ENCODE data around the gene PEBP1.
"Not testable (repeated sequence)": the region's sequence is repeated elsewhere in the genome, so short reads cannot be mapped to it uniquely, and the experiment has no call there.

Gene PEBP1

DNA sequence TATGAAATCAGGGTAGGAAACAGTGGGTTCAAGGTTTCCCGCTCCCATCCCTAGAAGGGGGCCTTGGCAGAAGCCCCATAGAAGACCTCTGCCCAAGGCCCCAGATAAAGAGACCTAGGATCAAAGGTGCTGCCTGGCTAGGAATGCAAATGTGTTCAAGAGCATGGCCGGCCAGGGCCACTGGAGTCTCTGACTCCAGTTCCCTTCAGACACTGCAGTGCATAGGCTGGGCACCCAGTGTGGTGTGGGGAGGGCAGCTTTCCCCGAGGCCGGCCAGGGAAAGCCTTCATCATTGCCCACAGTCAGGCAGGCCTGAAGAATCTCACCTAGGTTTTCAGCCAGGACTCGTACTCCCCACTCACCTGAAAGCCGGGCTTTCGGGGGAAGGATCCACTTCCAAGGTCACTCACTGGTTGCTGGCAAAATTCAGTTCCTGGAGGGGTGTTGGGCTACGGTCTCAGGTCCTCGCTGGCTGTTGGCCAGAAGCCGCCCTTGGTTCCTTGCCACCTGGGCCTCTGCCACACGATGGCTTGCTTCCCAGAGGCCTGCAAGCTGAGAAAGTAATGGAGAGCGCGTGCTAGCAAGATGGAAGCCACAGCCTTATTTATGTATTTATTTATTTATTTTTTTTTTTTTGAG, 9.7 kb upstream of the PEBP1 start:
- no peak for FAIRE-seq
- no peak for DNase-seq (ENCODE audit: insufficient read length, low spot score)
- TF ChIP-seq POLR2AphosphoS5 (IDR thresholded peaks at IDR 0.05; ENCODE audit: low read depth, low read length) (no peak), POU2F2 (IDR thresholded peaks at IDR 0.05; ENCODE audit: low read depth, low read length) (no peak), SPI1 (IDR thresholded peaks at IDR 0.05; ENCODE audit: low read depth, low read length) (no peak), POLR2A (IDR thresholded peaks at IDR 0.05; ENCODE audit: low read depth, low read length) (no peak), PAX5 (IDR thresholded peaks at IDR 0.05; ENCODE audit: insufficient read depth, low read length, severe bottlenecking) (no peak), TAF1 (IDR thresholded peaks at IDR 0.05; ENCODE audit: low read depth, low read length) (no peak)

DNA sequence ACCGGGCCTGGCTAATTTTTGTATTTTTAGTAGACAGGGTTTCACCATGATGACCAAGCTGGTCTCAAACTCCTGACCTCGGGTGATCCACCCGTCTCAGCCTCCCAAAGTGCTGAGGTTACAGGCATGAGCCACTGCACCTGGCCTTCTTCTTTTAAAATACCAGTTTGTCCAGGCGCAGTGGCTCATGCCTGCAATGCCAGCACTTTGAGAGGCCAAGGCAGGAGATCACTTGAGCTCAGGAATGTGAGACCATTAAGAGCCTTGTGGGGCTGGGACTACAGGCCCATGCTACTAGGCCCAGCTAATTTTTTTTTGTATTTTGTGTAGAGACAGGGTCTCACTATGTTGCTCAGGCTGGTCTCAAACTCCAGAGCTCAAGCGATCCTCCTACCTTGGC, 8.1 kb upstream of the PEBP1 start:
- TF ChIP-seq SPI1 (IDR thresholded peaks at IDR 0.05; ENCODE audit: low read depth, low read length) (no peak), POLR2A (IDR thresholded peaks at IDR 0.05; ENCODE audit: low read depth, low read length) (no peak), PAX5 (IDR thresholded peaks at IDR 0.05; ENCODE audit: insufficient read depth, low read length, severe bottlenecking) (no peak), TAF1 (IDR thresholded peaks at IDR 0.05; ENCODE audit: low read depth, low read length) (no peak), POLR2AphosphoS5 (IDR thresholded peaks at IDR 0.05; ENCODE audit: low read depth, low read length) (no peak), POU2F2 (IDR thresholded peaks at IDR 0.05; ENCODE audit: low read depth, low read length) (no peak)
- no peak for DNase-seq (ENCODE audit: insufficient read length, low spot score)
- no peak for FAIRE-seq

DNA sequence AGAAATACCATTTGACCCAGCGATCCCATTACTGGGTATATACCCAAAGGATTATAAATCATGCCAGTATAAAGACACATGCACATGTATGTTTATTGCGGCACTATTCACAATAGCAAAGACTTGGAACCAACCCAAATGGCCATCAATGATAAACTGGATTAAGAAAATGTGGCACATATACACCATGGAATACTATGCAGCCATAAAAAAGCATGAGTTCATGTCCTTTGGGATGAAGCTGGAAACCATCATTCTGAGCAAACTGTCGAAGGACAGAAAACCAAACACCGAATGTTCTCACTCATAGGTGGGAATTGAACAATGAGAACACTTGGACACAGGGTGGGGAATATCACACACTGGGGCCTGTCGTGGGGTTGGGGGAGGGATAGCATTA, 6.5 kb upstream of the PEBP1 start:
- not testable (repeated sequence) for DNase-seq (ENCODE audit: insufficient read length, low spot score); FAIRE-seq

DNA sequence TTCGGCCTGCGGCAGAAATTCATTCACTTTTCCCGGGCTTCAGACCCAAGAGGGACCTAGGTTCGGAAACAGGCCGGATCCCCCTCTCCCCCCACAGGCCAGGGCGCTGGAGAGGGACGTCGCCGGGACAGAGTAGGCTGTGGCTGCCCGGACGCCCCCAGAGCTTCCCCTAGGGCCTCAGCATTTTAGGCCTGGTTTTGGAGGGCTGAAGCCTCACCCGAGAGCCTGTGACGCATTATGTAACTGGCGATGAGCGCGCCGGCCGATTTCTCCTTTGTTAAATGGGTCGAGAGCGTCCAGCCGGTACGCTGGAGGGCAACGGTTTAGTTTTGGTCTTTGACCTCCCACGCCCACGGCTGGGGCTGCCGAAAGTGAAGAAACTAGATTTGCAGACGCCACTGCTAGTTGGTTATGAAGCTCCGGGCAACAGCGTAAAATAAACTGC, 657 bp downstream of the PEBP1 start:
- FAIRE-seq (peak; percentile 86), DNase-seq (ENCODE audit: insufficient read length, low spot score) (peak; percentile 35)
- no peak for TF ChIP-seq SPI1 (IDR thresholded peaks at IDR 0.05; ENCODE audit: low read depth, low read length)
- TF ChIP-seq POLR2AphosphoS5 (IDR thresholded peaks at IDR 0.05; ENCODE audit: low read depth, low read length): no peak
- TF ChIP-seq POLR2A (IDR thresholded peaks at IDR 0.05; ENCODE audit: low read depth, low read length): no peak
- TF ChIP-seq PAX5 (IDR thresholded peaks at IDR 0.05; ENCODE audit: insufficient read depth, low read length, severe bottlenecking): no peak
- TF ChIP-seq TAF1 (IDR thresholded peaks at IDR 0.05; ENCODE audit: low read depth, low read length): no peak
- no peak for TF ChIP-seq POU2F2 (IDR thresholded peaks at IDR 0.05; ENCODE audit: low read depth, low read length)

- DNase-seq (ENCODE audit: insufficient read length, low spot score) (no peak), FAIRE-seq (no peak)
- TF ChIP-seq PAX5 (IDR thresholded peaks at IDR 0.05; ENCODE audit: insufficient read depth, low read length, severe bottlenecking) (no peak), POU2F2 (IDR thresholded peaks at IDR 0.05; ENCODE audit: low read depth, low read length) (no peak), POLR2AphosphoS5 (IDR thresholded peaks at IDR 0.05; ENCODE audit: low read depth, low read length) (no peak), TAF1 (IDR thresholded peaks at IDR 0.05; ENCODE audit: low read depth, low read length) (no peak), POLR2A (IDR thresholded peaks at IDR 0.05; ENCODE audit: low read depth, low read length) (no peak), SPI1 (IDR thresholded peaks at IDR 0.05; ENCODE audit: low read depth, low read length) (no peak)
Measured at GRCh38 chr12:118137148-118137678, 1.3 kb downstream of the PEBP1 start.

DNA sequence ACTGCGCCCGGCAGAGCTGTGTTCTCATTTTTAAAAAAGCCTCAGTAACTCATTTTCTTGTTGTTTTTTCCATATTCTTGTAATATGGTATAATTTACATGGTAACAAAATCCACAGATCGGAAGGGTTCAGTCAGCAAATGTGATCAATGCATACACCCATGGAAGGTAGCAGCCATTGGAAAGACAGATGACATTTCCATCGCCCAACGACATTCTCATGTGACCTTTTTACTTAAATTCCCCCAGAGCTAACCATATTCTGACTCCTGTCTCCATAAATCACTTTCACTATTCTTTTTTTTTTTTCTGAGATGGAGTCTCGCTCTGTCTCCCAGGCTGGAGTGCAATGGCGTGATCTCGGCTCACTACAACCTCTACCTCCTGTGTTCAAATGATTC, 4.9 kb downstream of the PEBP1 start:
- TF ChIP-seq POLR2A (IDR thresholded peaks at IDR 0.05; ENCODE audit: low read depth, low read length): no peak
- TF ChIP-seq PAX5 (IDR thresholded peaks at IDR 0.05; ENCODE audit: insufficient read depth, low read length, severe bottlenecking): no peak
- no peak for TF ChIP-seq TAF1 (IDR thresholded peaks at IDR 0.05; ENCODE audit: low read depth, low read length)
- TF ChIP-seq POLR2AphosphoS5 (IDR thresholded peaks at IDR 0.05; ENCODE audit: low read depth, low read length): no peak
- no peak for TF ChIP-seq SPI1 (IDR thresholded peaks at IDR 0.05; ENCODE audit: low read depth, low read length)
- TF ChIP-seq POU2F2 (IDR thresholded peaks at IDR 0.05; ENCODE audit: low read depth, low read length): no peak
- DNase-seq (ENCODE audit: insufficient read length, low spot score) (no peak), FAIRE-seq (no peak)

DNA sequence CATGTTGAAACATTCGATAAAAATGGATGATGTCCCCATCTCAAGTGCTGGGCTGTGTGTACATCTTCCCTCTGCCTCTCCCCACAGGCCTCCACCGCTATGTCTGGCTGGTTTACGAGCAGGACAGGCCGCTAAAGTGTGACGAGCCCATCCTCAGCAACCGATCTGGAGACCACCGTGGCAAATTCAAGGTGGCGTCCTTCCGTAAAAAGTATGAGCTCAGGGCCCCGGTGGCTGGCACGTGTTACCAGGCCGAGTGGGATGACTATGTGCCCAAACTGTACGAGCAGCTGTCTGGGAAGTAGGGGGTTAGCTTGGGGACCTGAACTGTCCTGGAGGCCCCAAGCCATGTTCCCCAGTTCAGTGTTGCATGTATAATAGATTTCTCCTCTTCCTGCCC, 8.6 kb downstream of the PEBP1 start:
- no peak for DNase-seq (ENCODE audit: insufficient read length, low spot score)
- TF ChIP-seq POLR2AphosphoS5 (IDR thresholded peaks at IDR 0.05; ENCODE audit: low read depth, low read length) (peak; percentile 10; the same call in 1 of the 2 replicates), POLR2A (IDR thresholded peaks at IDR 0.05; ENCODE audit: low read depth, low read length) (no peak)
- no peak for FAIRE-seq

- DNase-seq (ENCODE audit: insufficient read length, low spot score) (peak; percentile 41), FAIRE-seq (peak; percentile 50)
- TF ChIP-seq PAX5 (IDR thresholded peaks at IDR 0.05; ENCODE audit: insufficient read depth, low read length, severe bottlenecking): no peak
- TF ChIP-seq SPI1 (IDR thresholded peaks at IDR 0.05; ENCODE audit: low read depth, low read length): peak; percentile 59; the same call in 1 of the 2 replicates
Measured at GRCh38 chr12:118145113-118145797, 9.3 kb downstream of the PEBP1 start.

GRCh38 chr12:118145798-118146156, 9.9 kb downstream of the PEBP1 start:
- FAIRE-seq (no peak), DNase-seq (ENCODE audit: insufficient read length, low spot score) (no peak)
- TF ChIP-seq SPI1 (IDR thresholded peaks at IDR 0.05; ENCODE audit: low read depth, low read length) (no peak), POLR2AphosphoS5 (IDR thresholded peaks at IDR 0.05; ENCODE audit: low read depth, low read length) (no peak), POLR2A (IDR thresholded peaks at IDR 0.05; ENCODE audit: low read depth, low read length) (peak; percentile 63), POU2F2 (IDR thresholded peaks at IDR 0.05; ENCODE audit: low read depth, low read length) (no peak), TAF1 (IDR thresholded peaks at IDR 0.05; ENCODE audit: low read depth, low read length) (no peak), PAX5 (IDR thresholded peaks at IDR 0.05; ENCODE audit: insufficient read depth, low read length, severe bottlenecking) (no peak)

GRCh38 chr12:118148287-118148686, 12.4 kb downstream of the PEBP1 start:
- TF ChIP-seq POLR2AphosphoS5 (IDR thresholded peaks at IDR 0.05; ENCODE audit: low read depth, low read length): no peak
- no peak for TF ChIP-seq SPI1 (IDR thresholded peaks at IDR 0.05; ENCODE audit: low read depth, low read length)
- TF ChIP-seq POU2F2 (IDR thresholded peaks at IDR 0.05; ENCODE audit: low read depth, low read length): no peak
- no peak for TF ChIP-seq PAX5 (IDR thresholded peaks at IDR 0.05; ENCODE audit: insufficient read depth, low read length, severe bottlenecking)
- TF ChIP-seq POLR2A (IDR thresholded peaks at IDR 0.05; ENCODE audit: low read depth, low read length): no peak
- TF ChIP-seq TAF1 (IDR thresholded peaks at IDR 0.05; ENCODE audit: low read depth, low read length): no peak
- FAIRE-seq: no peak
- DNase-seq (ENCODE audit: insufficient read length, low spot score): no peak

All from GM12891 (cell line).